ENCODE data around the gene RUFY2.
"Not testable (repeated sequence)": the region's sequence is repeated elsewhere in the genome, so short reads cannot be mapped to it uniquely, and the experiment has no call there.

RUFY2 gene

GRCh38 chr10:68406815-68407548 is at the start of gene RUFY2:
Gene RUFY2, minus strand, starts transcription at chr10:68407277. Its CDS starts 88 bp downstream, at chr10:68407189.
- H3K4me3 ChIP-seq (ENCODE audit: low read depth, low read length), result peak within 1 kb of the TSS; percentile 100
- DNase-seq (ENCODE audit: low read depth), result peak; percentile 84
- peak; percentile 39 for TF ChIP-seq CTCF (conservative IDR thresholded peaks at IDR 0.05; ENCODE audit: low read depth, low read length)

- not testable (repeated sequence) for H3K4me3 ChIP-seq (ENCODE audit: low read depth, low read length)
- peak; percentile 74 for DNase-seq (ENCODE audit: low read depth)
Measured at GRCh38 chr10:68449698-68450097, 42.6 kb upstream of the RUFY2 start.

- H3K4me3 ChIP-seq (ENCODE audit: low read depth, low read length), result no peak overlapping the region
- TF ChIP-seq CTCF (conservative IDR thresholded peaks at IDR 0.05; ENCODE audit: low read depth, low read length), result no peak
Measured at GRCh38 chr10:68446179-68446578, 39.1 kb upstream of the RUFY2 start.

GRCh38 chr10:68442971-68443370 is 35.9 kb upstream of the RUFY2 start:
- H3K4me3 ChIP-seq (ENCODE audit: low read depth, low read length), result no peak overlapping the region
- no peak for DNase-seq (ENCODE audit: low read depth)
- no peak for TF ChIP-seq CTCF (conservative IDR thresholded peaks at IDR 0.05; ENCODE audit: low read depth, low read length)

More at GRCh38 chr10:68446179-68446578, 39.1 kb upstream of the RUFY2 start:
- DNase-seq (ENCODE audit: low read depth), result no peak

- no peak for TF ChIP-seq CTCF (conservative IDR thresholded peaks at IDR 0.05; ENCODE audit: low read depth, low read length)
- DNase-seq (ENCODE audit: low read depth), result no peak
Measured at GRCh38 chr10:68440898-68441297, 33.8 kb upstream of the RUFY2 start.

GRCh38 chr10:68435803-68436202 is 28.7 kb upstream of the RUFY2 start:
- peak; percentile 10 for DNase-seq (ENCODE audit: low read depth)
- TF ChIP-seq CTCF (conservative IDR thresholded peaks at IDR 0.05; ENCODE audit: low read depth, low read length), result no peak
- H3K4me3 ChIP-seq (ENCODE audit: low read depth, low read length), result no peak overlapping the region

More at GRCh38 chr10:68440898-68441297, 33.8 kb upstream of the RUFY2 start:
- H3K4me3 ChIP-seq (ENCODE audit: low read depth, low read length), result no peak overlapping the region

GRCh38 chr10:68434657-68435056 is 27.6 kb upstream of the RUFY2 start:
- no peak for TF ChIP-seq CTCF (conservative IDR thresholded peaks at IDR 0.05; ENCODE audit: low read depth, low read length)
- no peak overlapping the region for H3K4me3 ChIP-seq (ENCODE audit: low read depth, low read length)
- no peak for DNase-seq (ENCODE audit: low read depth)

All from choroid plexus epithelial cell (primary cell).